Ovary (tissue), 3 donors: ENCODE data around the gene PPL.

Source experiments
- EP300 ChIP-seq: sonication (generic); formaldehyde crosslinking; IDR thresholded peaks from one replicate; pipeline ENCODE4 v1.6.1; 2017; ENCODE audit warnings: antibody characterized with exemption
- POLR2A ChIP-seq: fragments of 450-650 bp; IDR thresholded peaks from one replicate; pipeline ENCODE4 v1.6.1; 2017; ENCODE audit warnings: antibody characterized with exemption, mild to moderate bottlenecking, moderate library complexity
- TF ChIP-seq, protein P1 (sequence below), 3 donors: fragments of 450-650 bp in 2 of 3; fragments of 200-600 bp in 1 of 3; IDR thresholded peaks; one replicate each; pipeline versions ENCODE4 v1.5.1 to v1.8.0; 2016 to 2022; ENCODE audit warnings: antibody characterized with exemption in 3 of 3, mild to moderate bottlenecking in 1 of 3
- donor health status: DM: no; HTN: no; CAD: no.

GRCh38 chr16:4948903-4949766, 12.2 kb upstream of the PPL start:
- TF ChIP-seq POLR2A, result no peak
- TF ChIP-seq, protein P1, sequence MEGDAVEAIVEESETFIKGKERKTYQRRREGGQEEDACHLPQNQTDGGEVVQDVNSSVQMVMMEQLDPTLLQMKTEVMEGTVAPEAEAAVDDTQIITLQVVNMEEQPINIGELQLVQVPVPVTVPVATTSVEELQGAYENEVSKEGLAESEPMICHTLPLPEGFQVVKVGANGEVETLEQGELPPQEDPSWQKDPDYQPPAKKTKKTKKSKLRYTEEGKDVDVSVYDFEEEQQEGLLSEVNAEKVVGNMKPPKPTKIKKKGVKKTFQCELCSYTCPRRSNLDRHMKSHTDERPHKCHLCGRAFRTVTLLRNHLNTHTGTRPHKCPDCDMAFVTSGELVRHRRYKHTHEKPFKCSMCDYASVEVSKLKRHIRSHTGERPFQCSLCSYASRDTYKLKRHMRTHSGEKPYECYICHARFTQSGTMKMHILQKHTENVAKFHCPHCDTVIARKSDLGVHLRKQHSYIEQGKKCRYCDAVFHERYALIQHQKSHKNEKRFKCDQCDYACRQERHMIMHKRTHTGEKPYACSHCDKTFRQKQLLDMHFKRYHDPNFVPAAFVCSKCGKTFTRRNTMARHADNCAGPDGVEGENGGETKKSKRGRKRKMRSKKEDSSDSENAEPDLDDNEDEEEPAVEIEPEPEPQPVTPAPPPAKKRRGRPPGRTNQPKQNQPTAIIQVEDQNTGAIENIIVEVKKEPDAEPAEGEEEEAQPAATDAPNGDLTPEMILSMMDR (IDR thresholded peaks at IDR 0.05), result no peak
- no peak for TF ChIP-seq EP300
